Measurements from ENCODE around the gene PCSK5. TPM values are rescaled to one million over a fixed set of nuclear protein-coding genes. Genes with fewer than 3 reads are reported as not detected.

Gene PCSK5
- total RNA-seq, 1 experiment from 2014 or later = 18.6 TPM

- Histone ChIP-seq H3K9me3 (replicated peaks) (0 out of 2 replicates have a peak, but pooled peaks cover 7% of the 10 kb centered on the region), H3K4me1 (no peaks in the 10 kb centered on the region), H3K36me3 (no peaks in the 10 kb centered on the region), H3K27me3 (no peaks in the 10 kb centered on the region), H3K4me3 (no peak overlapping the region), H3K27ac (no peak overlapping the region)
- DNase-seq = no peak
Measured at GRCh38 chr9:76206821-76207220, 316.3 kb downstream of the PCSK5 start.

GRCh38 chr9:76213751-76214150, 323.3 kb downstream of the PCSK5 start:
- DNase-seq = no peak
- H3K36me3 ChIP-seq = no peaks in the 10 kb centered on the region
- 0 out of 2 replicates have a peak, but pooled peaks cover 3% of the 10 kb centered on the region for H3K9me3 ChIP-seq (replicated peaks)
- no peaks in the 10 kb centered on the region for H3K4me1 ChIP-seq
- no peak overlapping the region for H3K4me3 ChIP-seq
- no peak overlapping the region for H3K27ac ChIP-seq
- H3K27me3 ChIP-seq = no peaks in the 10 kb centered on the region

DNA sequence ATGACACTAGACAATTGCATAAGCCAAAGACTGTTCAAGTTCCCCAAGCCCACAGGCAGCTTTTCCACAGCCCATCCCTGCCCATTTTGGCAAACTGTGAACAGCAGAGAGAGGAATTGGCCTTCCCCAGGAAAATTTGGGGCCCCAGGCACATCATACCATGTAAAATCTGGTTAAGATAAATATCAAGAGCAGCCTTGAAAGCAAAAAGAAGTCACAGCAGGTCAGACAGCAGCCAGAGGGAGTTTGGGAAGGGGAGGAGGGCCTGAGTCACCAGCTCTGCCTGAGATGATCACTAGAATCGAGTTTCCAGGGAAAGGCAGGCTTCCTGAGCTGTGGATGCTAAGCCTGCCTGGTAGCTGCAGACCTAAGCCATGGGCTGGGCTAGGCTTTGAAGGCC, 324.6 kb downstream of the PCSK5 start:
- no peaks in the 10 kb centered on the region for H3K27me3 ChIP-seq
- no peaks in the 10 kb centered on the region for H3K4me1 ChIP-seq
- peak in 1 of 2 experiments; percentile 17 for DNase-seq
- H3K27ac ChIP-seq = no peak overlapping the region
- no peaks in the 10 kb centered on the region for H3K9me3 ChIP-seq (replicated peaks)
- H3K36me3 ChIP-seq = no peaks in the 10 kb centered on the region
- H3K4me3 ChIP-seq = no peak overlapping the region

- Histone ChIP-seq H3K27me3 (no peaks in the 10 kb centered on the region), H3K36me3 (no peaks in the 10 kb centered on the region), H3K9me3 (replicated peaks) (no peaks in the 10 kb centered on the region), H3K27ac (no peak overlapping the region), H3K4me1 (no peaks in the 10 kb centered on the region), H3K4me3 (no peak overlapping the region)
- no peak for DNase-seq
Measured at GRCh38 chr9:76216161-76216649, 325.7 kb downstream of the PCSK5 start.

DNA sequence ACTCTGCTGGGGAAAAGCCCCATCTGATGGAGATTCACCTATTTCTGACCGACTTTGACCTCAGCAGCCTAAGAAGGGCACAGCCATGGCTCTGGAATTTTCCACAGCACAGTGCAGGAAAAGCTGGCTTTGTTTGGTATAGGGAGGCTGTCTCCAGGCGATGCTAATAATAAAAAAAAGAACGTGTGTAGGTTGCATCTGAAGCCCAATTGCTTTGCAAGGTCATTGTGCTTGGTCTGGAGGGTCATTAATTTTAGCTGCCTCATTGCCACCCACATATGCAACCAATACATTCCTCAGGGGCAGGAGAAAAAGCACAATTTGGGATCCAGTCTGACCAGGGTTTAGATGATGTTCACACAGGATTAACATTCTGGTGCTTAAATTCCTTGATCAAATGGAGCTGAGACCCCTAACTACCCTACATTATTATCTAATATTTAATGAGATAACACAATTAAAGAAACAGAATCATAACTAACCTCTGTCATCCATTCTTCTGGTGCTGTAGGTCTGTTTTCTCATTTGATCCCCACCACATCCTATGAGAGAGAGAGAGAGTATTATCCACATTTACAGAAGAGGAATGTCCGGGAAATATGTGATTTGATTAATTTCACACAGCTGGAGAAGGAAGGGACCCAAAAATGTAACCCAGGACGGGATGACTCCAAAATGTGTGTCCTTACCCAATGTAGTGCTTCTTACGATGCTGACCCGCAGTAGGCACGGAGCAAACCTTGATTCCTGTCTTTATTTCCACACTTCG, 327.8 kb downstream of the PCSK5 start:
- no peak for DNase-seq
- Histone ChIP-seq H3K36me3 (no peaks in the 10 kb centered on the region), H3K27ac (no peak overlapping the region), H3K27me3 (no peaks in the 10 kb centered on the region), H3K4me3 (no peak overlapping the region), H3K4me1 (no peaks in the 10 kb centered on the region), H3K9me3 (replicated peaks) (no peaks in the 10 kb centered on the region)

DNA sequence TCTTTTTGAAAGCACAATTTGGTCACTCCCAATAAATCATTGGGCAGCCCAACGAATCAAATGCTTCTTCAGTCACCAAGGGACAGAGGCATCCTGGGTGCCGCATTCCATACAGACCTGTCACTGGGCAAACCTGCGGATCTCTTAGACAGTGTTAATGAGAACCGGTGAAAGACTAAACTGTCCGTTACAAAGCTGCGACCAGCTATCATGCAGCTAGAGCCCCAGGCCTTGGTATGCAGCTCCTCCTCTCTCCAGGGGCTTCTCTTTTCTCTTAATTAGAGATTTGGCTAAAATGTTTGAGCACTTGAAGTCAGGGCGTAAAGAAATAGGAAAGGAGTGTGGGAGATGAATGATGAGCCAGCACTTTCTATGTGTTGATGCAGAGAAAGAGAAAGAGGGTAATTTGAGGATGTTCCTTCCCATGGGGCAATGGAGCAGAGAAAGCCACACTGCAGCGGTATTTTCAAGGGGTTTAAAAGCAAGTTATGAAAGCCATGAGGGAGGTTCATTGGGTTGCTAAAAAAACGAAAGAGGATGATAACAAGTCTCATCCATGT, 328.5 kb downstream of the PCSK5 start:
- no peaks in the 10 kb centered on the region for H3K36me3 ChIP-seq
- H3K27me3 ChIP-seq = no peaks in the 10 kb centered on the region
- DNase-seq = no peak
- H3K27ac ChIP-seq = no peak overlapping the region
- H3K4me1 ChIP-seq = no peaks in the 10 kb centered on the region
- no peak overlapping the region for H3K4me3 ChIP-seq
- no peaks in the 10 kb centered on the region for H3K9me3 ChIP-seq (replicated peaks)

GRCh38 chr9:76219560-76220151, 329.2 kb downstream of the PCSK5 start:
- H3K4me3 ChIP-seq = no peak overlapping the region
- DNase-seq = no peak
- H3K36me3 ChIP-seq = no peaks in the 10 kb centered on the region
- H3K9me3 ChIP-seq (replicated peaks) = no peaks in the 10 kb centered on the region
- no peaks in the 10 kb centered on the region for H3K4me1 ChIP-seq
- no peaks in the 10 kb centered on the region for H3K27me3 ChIP-seq
- H3K27ac ChIP-seq = no peak overlapping the region

GRCh38 chr9:76221423-76221822, 330.9 kb downstream of the PCSK5 start:
- Histone ChIP-seq H3K4me1 (no peaks in the 10 kb centered on the region), H3K36me3 (no peaks in the 10 kb centered on the region), H3K27ac (no peak overlapping the region), H3K9me3 (replicated peaks) (no peaks in the 10 kb centered on the region), H3K27me3 (no peaks in the 10 kb centered on the region), H3K4me3 (no peak overlapping the region)
- no peak for DNase-seq

DNA sequence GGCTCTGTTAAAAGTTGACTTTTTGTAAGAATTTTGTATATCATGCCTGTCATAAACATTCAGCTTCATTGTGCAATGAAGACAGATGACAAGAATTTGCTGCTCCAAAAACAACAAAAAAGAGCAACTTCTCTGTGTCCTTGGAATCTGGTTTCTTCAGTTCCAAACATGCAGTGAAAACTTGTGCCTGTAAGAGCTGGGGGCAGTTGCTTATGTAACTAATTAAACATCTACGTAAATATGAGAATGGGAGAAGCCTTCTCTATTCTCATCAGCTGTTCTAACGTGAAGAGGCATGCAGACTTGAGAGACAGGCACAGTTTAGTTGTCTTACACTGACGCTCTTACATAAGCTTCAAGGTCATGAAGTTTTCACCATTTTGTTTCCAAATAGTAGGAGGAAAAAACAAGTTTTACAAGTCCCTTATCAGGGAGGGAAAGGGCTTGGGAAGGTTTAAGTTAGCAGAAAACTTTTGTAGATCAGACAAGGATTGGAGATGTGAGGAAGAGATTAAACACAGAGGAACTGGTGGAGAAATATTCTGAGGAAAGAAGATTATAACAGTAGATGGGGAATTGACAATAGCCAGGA, 333.4 kb downstream of the PCSK5 start:
- no peak for DNase-seq
- no peak overlapping the region for H3K27ac ChIP-seq
- no peaks in the 10 kb centered on the region for H3K36me3 ChIP-seq
- H3K27me3 ChIP-seq = no peaks in the 10 kb centered on the region
- H3K4me1 ChIP-seq = no peaks in the 10 kb centered on the region
- no peaks in the 10 kb centered on the region for H3K9me3 ChIP-seq (replicated peaks)
- no peak overlapping the region for H3K4me3 ChIP-seq

DNA sequence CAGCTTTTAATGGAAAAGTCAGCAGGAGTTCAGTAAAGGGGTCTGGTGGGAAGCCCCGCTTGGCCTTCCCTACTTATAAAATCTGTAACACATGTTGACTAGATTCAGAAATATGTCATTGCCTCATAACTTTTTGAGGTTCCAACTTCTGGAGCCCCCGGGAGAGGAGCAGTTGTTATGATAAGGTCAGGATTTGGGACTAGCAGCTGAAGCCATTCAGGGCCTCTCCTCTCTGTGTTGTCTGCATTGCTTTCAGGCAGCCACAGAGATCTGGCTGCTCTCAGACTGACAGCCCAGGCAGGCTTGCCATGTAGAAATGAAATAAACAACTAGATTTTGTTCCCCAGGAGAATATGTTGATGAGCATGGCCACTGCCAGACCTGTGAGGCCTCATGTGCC, 336.7 kb downstream of the PCSK5 start:
- H3K4me1 ChIP-seq = no peaks in the 10 kb centered on the region
- H3K36me3 ChIP-seq = no peaks in the 10 kb centered on the region
- H3K9me3 ChIP-seq (replicated peaks) = no peaks in the 10 kb centered on the region
- no peak for DNase-seq
- no peak overlapping the region for H3K4me3 ChIP-seq
- H3K27me3 ChIP-seq = no peaks in the 10 kb centered on the region
- H3K27ac ChIP-seq = no peak overlapping the region

DNA sequence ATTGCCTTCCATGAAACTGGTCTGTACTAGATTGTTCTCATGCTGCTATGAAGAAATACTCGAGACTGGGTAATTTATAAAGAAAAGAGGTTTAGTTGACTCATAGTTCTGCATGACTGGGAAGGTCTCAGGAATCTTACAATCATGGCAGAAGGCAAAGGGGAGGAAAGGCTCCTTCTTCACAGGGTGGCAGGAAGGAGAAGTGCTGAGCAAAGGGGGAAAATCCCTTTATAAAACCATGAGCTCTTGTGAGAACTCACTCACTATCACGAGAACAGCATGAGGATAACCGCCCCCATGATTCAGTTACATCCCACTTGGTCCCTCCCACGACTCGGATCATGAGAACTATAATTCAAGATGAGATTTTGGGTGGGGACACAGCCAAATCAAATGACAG, 340.5 kb downstream of the PCSK5 start:
- Histone ChIP-seq H3K36me3 (no peaks in the 10 kb centered on the region), H3K27me3 (no peaks in the 10 kb centered on the region), H3K27ac (no peak overlapping the region), H3K4me1 (no peaks in the 10 kb centered on the region), H3K4me3 (no peak overlapping the region), H3K9me3 (replicated peaks) (no peaks in the 10 kb centered on the region)
- no peak for DNase-seq

DNA sequence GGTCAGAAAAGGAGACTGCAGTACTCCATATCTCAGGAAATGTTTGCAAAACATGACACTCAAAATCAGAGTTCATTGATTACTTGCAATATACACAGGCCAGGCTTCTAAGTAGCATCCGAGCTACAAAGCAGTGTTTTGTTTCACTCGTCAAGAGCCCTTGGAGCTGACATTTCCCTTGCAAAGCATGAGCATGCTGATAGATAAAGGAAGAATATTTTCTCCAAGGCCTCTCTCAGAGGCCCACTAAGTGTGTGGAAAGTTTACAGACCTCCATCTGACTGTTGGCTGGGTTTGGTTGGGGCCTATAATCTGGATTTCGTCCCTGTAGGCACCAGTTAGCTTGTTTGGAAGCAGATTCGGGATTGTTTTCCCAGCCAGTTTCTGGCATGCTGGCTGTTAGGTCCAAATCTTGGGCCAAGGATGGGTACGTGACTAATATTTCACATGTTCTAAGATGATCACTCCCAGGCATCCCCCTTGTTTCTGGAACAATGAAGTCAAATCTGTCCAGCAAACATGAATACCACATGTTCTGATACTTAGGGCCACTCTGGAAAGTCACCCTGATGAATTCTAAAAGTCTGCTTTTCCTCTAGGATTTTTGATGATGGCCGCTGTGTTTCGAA, 342.5 kb downstream of the PCSK5 start:
- Histone ChIP-seq H3K36me3 (no peaks in the 10 kb centered on the region), H3K27ac (no peak overlapping the region), H3K27me3 (no peaks in the 10 kb centered on the region), H3K9me3 (replicated peaks) (no peaks in the 10 kb centered on the region), H3K4me3 (no peak overlapping the region), H3K4me1 (no peaks in the 10 kb centered on the region)
- no peak for DNase-seq

- no peak overlapping the region for H3K27ac ChIP-seq
- no peak overlapping the region for H3K4me3 ChIP-seq
- DNase-seq = no peak
Measured at GRCh38 chr9:76240578-76240977, 350.1 kb downstream of the PCSK5 start.

DNA sequence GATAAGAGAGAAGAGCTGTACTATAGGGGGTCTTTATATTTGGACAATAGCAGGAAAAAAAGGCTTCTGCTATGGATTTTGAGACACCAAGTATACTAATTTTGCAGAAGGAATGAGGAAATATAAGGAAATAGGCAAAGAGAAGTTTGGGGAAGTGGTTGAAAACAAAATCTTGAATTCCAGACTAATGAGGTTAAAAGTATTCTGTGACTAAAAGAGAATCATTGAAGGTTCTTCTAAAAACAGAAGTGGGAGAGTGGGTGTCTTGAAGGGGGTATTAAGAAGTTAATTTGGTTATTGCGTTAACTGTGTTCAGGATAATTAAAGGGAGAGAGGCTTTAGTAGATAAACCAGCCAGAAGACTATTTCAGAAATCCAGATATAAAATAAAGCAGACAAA, 355.0 kb downstream of the PCSK5 start:
- Histone ChIP-seq H3K27me3 (peaks cover under 1% of the 10 kb centered on the region; the same call in 1 of the 2 replicates), H3K9me3 (replicated peaks) (no peaks in the 10 kb centered on the region), H3K27ac (no peak overlapping the region), H3K4me1 (no peaks in the 10 kb centered on the region), H3K4me3 (no peak overlapping the region), H3K36me3 (no peaks in the 10 kb centered on the region)
- no peak for DNase-seq

More at GRCh38 chr9:76240578-76240977, 350.1 kb downstream of the PCSK5 start:
- Histone ChIP-seq H3K9me3 (replicated peaks) (no peaks in the 10 kb centered on the region), H3K36me3 (no peaks in the 10 kb centered on the region), H3K4me1 (no peaks in the 10 kb centered on the region), H3K27me3 (peaks cover 3% of the 10 kb centered on the region; the same call in 1 of the 2 replicates)

DNA sequence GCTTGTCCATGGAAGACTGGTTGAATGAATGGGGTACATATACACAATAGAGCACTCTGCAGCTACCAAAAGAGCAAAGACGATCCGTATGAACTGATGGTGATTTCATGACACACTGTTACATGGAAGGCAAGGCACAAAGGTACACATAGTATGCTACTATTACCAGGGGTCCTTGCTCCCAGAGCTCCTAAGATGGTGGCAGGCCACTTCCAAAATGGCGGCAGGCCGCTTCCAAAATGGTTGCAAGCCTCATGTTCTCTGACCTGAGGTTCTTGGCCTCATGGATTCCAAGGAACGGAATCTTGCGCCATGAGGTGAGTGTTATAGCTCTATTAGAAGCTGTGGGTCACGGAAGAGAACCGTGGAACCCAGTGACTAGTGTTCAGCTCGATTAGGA, 356.2 kb downstream of the PCSK5 start:
- no peaks in the 10 kb centered on the region for H3K9me3 ChIP-seq (replicated peaks)
- H3K4me1 ChIP-seq = no peaks in the 10 kb centered on the region
- H3K27me3 ChIP-seq = no peaks in the 10 kb centered on the region
- H3K36me3 ChIP-seq = no peaks in the 10 kb centered on the region
- H3K27ac ChIP-seq = no peak overlapping the region
- no peak for DNase-seq
- no peak overlapping the region for H3K4me3 ChIP-seq

Measured in SJCRH30 (cell line).